ENCODE data around the gene LRCH1. TPM values are rescaled to one million over a fixed set of nuclear protein-coding genes. Genes with fewer than 3 reads are reported as not detected.
"Not testable (repeated sequence)": the region's sequence is repeated elsewhere in the genome, so short reads cannot be mapped to it uniquely, and the experiment has no call there.

LRCH1 gene
- total RNA-seq, 4 donors from 2014 or later: 5.0 to 20.4 (median 7.4) TPM

DNA sequence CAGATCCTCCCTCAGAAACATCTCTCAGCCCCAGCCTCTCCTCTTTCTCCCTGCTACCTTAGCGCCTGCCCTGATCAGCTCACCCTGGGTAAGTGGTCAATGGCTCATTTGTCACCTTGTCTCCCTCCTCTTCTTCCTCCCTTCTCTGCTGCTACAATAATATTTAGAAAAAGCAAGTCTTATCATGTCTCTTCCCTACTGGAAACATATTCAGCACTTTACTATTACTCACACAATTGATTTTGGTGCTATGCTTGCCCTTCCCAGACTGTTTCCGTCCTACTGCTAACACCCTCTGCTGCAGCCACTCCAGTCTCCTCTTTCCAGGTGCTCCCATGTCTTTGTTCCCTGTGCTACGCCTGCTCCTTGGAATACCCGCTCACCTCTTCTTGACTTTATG, 208.2 kb downstream of the LRCH1 start:
- Histone ChIP-seq H3K9me3 (no peaks in the 10 kb centered on the region), H3K27me3 (no peaks in the 10 kb centered on the region), H3K4me3 (no peak overlapping the region), H3K27ac (no peak overlapping the region), H3K36me3 (no peaks in the 10 kb centered on the region), H3K4me1 (peaks cover 0 to 10% (median 0%) of the 10 kb centered on the region in 3 donors)
- WGBS, 2 donors: 85 to 88% methylated on average over 4 of the region's 4 CpGs
- intact Hi-C loops (cut with DNase I): no loop called here
- TF ChIP-seq, protein P1, sequence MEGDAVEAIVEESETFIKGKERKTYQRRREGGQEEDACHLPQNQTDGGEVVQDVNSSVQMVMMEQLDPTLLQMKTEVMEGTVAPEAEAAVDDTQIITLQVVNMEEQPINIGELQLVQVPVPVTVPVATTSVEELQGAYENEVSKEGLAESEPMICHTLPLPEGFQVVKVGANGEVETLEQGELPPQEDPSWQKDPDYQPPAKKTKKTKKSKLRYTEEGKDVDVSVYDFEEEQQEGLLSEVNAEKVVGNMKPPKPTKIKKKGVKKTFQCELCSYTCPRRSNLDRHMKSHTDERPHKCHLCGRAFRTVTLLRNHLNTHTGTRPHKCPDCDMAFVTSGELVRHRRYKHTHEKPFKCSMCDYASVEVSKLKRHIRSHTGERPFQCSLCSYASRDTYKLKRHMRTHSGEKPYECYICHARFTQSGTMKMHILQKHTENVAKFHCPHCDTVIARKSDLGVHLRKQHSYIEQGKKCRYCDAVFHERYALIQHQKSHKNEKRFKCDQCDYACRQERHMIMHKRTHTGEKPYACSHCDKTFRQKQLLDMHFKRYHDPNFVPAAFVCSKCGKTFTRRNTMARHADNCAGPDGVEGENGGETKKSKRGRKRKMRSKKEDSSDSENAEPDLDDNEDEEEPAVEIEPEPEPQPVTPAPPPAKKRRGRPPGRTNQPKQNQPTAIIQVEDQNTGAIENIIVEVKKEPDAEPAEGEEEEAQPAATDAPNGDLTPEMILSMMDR (IDR thresholded peaks at IDR 0.05): no peak
- TF ChIP-seq POLR2A (IDR thresholded peaks at IDR 0.05): no peak
- DNase-seq: no peak

DNA sequence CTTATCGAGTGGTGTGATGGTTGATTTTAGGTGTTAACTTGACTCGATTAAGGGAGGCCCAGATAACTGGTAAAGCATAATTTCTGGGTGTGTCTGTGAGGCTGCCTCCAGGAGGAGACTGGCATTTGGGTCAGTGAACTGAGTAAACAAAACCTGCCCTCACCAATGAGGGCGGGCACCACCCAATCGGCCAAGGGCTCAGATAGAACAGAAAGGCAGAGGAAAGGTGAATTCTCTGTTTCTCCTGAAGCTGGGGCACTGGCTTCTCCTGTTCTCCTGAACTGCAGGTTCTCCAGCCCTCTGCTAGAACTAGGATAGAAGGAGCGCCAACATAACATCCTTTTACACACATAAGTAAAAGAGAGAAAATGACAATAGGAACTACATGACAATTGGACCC, 208.9 kb downstream of the LRCH1 start:
- no peaks in the 10 kb centered on the region for H3K27me3 ChIP-seq
- H3K9me3 ChIP-seq: no peaks in the 10 kb centered on the region
- no peak overlapping the region for H3K27ac ChIP-seq
- no peak for DNase-seq
- TF ChIP-seq POLR2A (IDR thresholded peaks at IDR 0.05): no peak
- TF ChIP-seq, protein P1 (IDR thresholded peaks at IDR 0.05): no peak
- H3K4me1 ChIP-seq: peaks cover 0 to 6% (median 0%) of the 10 kb centered on the region in 3 donors
- 65 to 70% methylated on average over 5 of the region's 5 CpGs for WGBS, 2 donors
- no peak overlapping the region for H3K4me3 ChIP-seq
- intact Hi-C loops (cut with DNase I): no loop called here
- no peaks in the 10 kb centered on the region for H3K36me3 ChIP-seq

DNA sequence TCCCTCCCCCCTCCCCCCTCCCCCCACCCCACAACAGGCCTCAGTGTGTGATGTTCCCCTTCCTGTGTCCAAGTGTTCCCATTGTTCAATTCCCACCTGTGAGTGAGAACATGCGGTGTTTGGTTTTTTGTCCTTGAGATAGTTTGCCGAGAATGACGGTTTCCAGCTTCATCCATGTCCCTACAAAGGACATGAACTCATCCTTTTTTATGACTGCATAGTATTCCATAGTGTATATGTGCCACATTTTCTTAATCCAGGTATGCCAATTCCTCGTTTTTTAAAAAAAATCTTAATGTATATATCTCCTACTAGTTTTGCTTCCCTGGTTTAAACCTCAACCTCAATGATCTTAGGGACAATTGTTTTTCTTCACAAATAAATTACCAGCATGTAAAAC, 217.0 kb downstream of the LRCH1 start:
- H3K27ac ChIP-seq; DNase-seq; H3K4me1 ChIP-seq; intact Hi-C loops (cut with DNase I); H3K4me3 ChIP-seq; H3K9me3 ChIP-seq; H3K27me3 ChIP-seq: not testable (repeated sequence)
- 96 to 97% methylated on average over 4 of the region's 4 CpGs for WGBS, 2 donors
- peaks cover 0 to 59% (median 0%) of the 10 kb centered on the region in 3 donors for H3K36me3 ChIP-seq

DNA sequence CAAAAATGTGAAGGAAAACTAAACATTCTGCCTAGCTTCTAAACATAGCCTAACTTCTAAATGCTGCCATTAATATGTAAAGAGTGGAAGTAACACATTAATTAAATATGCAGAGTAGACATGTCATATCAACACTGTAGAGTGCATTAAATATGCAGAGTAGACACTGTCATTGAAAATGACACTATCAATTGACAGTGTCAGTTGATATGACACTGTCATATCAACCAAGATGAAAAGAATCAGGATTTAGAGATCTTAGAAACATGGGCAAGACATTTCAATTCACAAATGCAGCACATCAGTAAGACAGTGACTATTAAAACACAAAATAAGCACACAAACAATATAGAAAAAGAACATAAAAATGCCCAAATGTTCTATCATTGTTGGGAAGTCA, 218.7 kb downstream of the LRCH1 start:
- intact Hi-C loops (cut with DNase I): no loop called here
- Histone ChIP-seq H3K27ac (no peak overlapping the region), H3K27me3 (no peaks in the 10 kb centered on the region), H3K9me3 (no peaks in the 10 kb centered on the region), H3K4me3 (no peak overlapping the region), H3K4me1 (peaks cover 0 to 10% (median 0%) of the 10 kb centered on the region in 3 donors), H3K36me3 (peaks cover 0 to 76% (median 0%) of the 10 kb centered on the region in 3 donors)
- DNase-seq: no peak
- TF ChIP-seq, protein P1 (IDR thresholded peaks at IDR 0.05): no peak
- no peak for TF ChIP-seq POLR2A (IDR thresholded peaks at IDR 0.05)

DNA sequence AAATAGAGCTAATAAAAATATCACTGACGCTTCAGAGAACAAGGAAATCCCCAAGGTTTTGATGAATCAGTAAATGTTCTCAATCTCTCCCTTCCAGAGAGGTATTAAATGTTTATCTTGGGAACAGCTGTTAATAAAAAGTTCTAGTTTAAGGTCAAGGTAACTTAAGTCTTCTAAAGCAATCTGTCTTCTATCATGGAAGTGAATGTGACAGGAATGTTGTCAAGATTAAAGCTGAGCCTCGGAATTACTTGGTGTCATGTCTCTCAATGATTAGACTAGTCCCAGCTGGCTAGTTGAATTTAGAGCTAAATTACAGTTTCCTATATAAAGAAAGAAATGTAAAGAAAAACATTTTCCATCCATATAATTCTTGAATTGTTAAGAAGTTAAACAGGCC, 220.6 kb downstream of the LRCH1 start:
- H3K36me3 ChIP-seq: peaks cover 0 to 95% (median 0%) of the 10 kb centered on the region in 3 donors
- no peaks in the 10 kb centered on the region for H3K9me3 ChIP-seq
- no peak overlapping the region for H3K27ac ChIP-seq
- no peaks in the 10 kb centered on the region for H3K27me3 ChIP-seq
- no peak for DNase-seq
- intact Hi-C loops (cut with DNase I): no loop called here
- TF ChIP-seq, protein P1 (IDR thresholded peaks at IDR 0.05): no peak
- TF ChIP-seq POLR2A (IDR thresholded peaks at IDR 0.05): no peak
- H3K4me3 ChIP-seq: no peak overlapping the region
- WGBS, 2 donors: 71 to 73% methylated on average over 2 of the region's 2 CpGs
- peaks cover 0 to 10% (median 0%) of the 10 kb centered on the region in 3 donors for H3K4me1 ChIP-seq
